GM21576 (cell line): ENCODE results near the gene IFIT3.

Source experiments
- ATAC-seq: cut with Tn5 transposase; IDR thresholded peaks from one replicate; pipeline ENCODE4 v1.9.1; 2021; ENCODE audit warnings: mild to moderate bottlenecking, moderate library complexity; ENCODE audit not compliant: unreplicated experiment

Gene IFIT3

GRCh38 chr10:89332123-89332633 lies 4.4 kb downstream of the IFIT3 start:
- peak; percentile 40 for ATAC-seq

DNA sequence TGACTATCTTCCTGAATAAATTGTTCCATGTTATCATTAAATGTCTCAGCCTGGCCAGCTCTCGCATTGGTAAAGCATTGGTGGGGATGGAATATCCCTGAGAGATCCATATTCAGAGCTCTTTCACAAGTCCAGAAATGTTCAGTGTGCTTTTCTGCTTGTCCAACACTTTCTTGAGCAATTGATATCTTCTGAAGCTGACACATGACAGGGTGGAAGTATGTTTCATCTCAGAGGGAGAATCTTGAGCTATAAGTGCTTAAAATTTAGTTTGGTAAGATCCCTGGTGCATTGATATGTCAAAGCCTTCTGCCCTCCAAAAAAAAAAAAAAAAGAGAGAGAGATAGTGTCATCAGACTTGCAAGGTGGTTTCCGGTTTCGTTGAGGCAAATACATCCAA lies 7.4 kb downstream of the IFIT3 start:
- no peak for ATAC-seq

DNA sequence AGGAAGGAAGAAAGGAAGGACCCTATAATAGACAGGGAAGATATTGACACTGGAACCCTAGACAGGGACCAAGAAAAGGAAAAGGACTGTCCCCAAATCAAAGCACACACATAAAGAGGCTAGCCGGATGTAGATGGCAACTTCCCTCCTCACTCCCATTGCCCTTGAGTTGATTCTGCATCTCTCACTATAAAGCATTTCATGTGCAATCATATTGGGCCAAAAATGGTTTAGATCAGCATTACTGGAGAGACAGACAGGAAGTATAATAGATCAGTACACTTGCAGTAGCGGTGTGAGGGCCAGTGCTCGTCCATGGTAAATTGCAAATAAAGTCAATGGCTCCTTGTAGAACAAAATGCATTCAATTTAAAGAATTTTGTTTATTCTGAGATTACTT lies 8.4 kb downstream of the IFIT3 start:
- ATAC-seq = no peak

- ATAC-seq = no peak
Observed at GRCh38 chr10:89337484-89337883, 9.7 kb downstream of the IFIT3 start.

GRCh38 chr10:89338713-89339112 lies 10.9 kb downstream of the IFIT3 start:
- no peak for ATAC-seq

- ATAC-seq = no peak
Observed at GRCh38 chr10:89339875-89340274, 12.1 kb downstream of the IFIT3 start.

GRCh38 chr10:89341649-89342048 lies 13.9 kb downstream of the IFIT3 start:
- no peak for ATAC-seq

- no peak for ATAC-seq
Observed at GRCh38 chr10:89342206-89342958, 14.6 kb downstream of the IFIT3 start.

DNA sequence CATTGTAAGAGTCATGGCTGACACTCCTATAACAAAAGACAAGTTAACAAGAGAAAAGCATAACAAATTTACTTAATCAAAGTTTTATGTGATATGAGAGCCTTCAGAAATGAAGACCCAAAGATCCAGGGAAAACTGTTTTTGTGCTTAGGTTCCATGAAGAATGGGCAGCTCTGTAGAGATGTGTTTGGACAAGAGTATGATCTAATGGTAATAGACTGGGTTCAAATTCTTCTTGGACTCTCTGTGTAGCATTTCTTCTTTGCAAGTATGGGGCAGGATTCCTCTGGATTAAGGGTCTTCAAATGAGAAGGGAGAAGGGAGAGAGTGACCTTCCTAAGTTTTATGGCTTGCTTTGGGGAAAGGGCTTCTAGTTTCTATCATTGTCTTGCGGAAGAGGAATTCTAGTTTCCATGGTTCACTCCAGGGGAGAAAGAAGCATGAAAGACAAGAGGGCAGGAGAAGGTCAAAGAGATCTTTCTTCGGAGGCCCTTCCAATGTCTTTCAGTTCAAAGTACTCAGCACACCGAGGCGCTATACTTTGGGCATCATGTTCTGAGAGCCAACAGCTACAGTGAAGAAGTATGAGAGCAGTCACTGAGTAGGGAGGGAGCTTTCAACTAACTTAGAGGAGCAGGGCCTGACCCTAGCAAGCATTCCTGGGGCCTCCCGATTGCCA lies 15.4 kb downstream of the IFIT3 start:
- no peak for ATAC-seq

DNA sequence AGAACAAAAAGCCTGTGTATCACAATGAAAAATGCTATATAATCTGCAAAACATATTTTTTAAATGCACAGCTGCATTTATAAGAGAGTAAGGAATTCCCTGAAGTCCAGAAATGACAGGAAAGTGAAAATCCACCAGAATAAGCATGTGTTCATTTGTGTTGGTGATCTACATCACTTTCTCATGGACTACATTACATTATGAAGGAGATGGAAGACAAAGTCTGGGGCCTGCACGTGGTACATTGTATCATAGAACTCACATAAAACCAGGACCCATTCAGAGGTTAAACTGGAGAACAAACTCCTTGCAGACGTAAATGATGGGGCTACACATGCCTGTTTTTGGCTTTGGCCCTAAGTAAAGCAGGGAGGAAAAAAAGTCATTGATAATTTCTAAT lies 16.4 kb downstream of the IFIT3 start:
- no peak for ATAC-seq

- ATAC-seq = no peak
Observed at GRCh38 chr10:89345367-89346000, 17.7 kb downstream of the IFIT3 start.

DNA sequence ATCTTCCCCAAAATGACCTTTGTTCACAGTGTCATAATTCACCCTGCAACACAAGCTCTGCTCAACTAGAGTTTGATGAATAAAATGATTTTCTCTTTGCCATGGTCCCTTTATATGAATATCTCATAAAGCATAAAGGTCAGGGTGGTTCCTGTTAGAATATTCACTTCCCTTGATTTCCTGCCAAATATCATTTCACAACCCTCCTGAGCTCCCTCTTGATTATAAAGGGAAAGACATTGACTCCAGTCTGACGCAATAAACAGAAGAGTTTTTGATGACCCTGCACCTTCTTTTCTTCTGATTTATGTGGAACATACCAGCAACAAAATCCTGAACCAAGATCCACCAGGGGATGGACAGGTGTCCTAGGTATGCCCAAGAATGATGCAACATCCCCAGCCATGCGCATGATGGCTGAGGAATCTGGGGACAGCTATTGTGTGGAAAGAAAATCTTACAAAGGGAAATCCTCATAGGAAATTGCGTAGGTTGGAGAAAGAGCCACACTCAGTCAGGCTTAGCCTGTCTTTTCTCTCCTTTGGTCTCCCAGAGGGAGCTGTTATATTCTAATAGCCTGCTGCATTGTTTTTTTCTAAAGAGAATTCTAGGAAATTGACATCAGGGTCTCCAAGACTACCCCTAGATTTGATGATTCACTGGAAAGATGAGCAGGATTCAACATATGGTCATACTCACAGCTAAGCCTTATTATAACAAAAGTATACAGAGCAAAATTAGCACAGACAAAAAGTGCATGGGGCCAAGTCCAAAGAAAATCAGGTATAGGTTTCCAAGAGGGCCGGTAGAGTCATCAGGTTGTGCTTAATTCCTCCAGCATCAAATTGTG lies 18.8 kb downstream of the IFIT3 start:
- no peak for ATAC-seq

DNA sequence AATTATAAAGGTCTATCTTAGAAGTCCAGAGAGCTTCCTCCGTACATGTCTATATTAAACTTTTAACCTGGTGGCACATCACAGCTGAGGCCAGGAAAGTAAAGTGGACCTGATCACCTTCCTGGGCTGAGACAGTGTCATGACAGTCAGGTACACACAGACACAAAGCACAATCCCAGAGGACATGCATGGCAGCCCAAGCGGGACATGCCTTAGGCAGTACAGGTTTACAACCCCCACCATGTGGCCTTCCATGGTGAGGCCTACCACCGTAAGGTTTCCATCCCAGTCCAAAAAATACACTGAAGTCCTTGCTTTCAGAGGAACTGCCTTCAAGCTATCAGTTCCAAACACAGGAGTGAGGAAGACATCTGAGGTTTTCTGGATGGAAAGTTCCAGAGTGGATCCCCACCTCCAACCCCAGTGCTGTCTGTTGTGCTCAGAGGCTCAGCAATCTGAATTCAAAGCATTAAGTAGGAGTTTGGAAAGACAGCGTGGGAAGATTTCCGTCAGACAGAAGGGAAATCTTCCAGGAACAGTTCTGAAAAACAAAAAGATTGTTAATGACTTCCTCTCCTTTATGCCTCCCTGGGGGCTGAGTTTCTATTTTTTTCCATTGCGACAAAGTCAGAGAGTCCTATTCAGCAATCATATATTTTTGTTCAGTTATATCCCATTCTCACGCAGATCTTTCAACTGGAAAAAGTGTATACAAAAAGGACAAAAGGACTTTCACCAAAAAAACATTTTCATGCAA lies 20.1 kb downstream of the IFIT3 start:
- ATAC-seq = no peak

GRCh38 chr10:89348481-89348880 lies 20.7 kb downstream of the IFIT3 start:
- no peak for ATAC-seq

DNA sequence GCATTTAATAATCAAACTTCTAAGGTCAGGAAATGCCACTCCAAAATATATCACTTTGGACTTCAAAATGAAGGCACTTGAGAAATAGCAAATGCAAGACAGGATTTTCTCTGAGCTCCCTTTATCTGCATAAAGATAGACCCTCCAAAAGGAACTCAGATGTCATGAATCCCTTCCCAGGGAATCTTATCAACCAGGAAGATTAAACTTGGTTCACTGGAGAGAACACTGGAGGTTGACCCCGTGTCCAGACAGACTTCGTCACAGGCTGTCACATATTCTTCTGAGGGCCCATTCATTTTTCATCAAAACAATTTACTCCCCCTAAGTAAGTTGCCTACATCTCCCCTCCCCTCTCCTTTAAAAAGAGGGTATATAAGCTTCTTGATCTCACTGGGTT lies 21.2 kb downstream of the IFIT3 start:
- no peak for ATAC-seq

DNA sequence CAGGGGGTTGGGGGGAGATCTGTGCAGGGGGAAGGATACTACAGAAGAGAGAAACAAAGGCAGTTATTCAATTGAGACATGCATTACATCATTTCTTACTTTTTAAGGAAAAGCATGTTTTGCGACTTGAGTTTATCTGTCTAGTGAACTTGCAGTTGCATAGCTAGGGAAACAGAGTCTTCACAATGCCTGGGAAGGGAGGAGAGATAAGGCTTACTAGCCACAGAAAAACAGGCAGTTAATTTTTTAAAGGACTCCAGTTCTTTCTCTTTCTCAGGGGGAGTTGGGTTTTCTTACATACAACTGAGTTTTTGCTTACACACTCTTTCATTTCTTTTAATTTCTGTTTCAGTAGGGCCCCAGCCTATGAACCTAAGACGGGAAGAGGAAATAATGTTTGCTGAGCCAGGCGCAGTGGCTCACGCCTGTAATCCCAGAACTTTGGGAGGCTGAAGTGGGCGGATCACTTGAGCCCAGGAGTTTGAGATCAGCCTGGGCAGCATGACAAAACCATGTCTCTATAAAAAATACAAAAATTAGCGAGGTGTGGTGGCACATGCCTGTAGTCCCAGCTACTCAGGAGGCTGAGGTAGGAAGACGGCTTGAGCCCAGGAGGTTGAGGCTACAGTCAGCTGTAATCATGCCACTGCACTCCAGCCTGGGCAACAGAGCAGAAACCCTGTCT lies 23.0 kb downstream of the IFIT3 start:
- peak; percentile 33 for ATAC-seq

DNA sequence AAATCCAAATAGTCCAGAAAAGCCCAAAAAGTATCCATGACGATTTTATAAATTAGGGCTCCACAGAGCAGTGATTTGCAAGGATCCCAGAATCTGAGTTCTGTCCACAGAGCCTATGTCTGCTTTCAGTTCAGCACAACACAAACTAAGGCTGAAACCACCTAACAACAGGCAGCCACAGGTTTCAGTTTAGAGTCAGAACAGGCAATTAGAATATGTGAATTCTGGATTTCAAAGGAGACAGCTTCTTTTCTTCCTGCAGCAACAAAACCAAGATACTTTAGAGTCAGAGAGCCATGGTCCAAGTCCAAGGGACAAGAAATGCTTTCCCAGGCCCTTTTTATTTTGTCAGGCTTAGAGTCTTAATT lies 23.6 kb downstream of the IFIT3 start:
- ATAC-seq = peak; percentile 76

DNA sequence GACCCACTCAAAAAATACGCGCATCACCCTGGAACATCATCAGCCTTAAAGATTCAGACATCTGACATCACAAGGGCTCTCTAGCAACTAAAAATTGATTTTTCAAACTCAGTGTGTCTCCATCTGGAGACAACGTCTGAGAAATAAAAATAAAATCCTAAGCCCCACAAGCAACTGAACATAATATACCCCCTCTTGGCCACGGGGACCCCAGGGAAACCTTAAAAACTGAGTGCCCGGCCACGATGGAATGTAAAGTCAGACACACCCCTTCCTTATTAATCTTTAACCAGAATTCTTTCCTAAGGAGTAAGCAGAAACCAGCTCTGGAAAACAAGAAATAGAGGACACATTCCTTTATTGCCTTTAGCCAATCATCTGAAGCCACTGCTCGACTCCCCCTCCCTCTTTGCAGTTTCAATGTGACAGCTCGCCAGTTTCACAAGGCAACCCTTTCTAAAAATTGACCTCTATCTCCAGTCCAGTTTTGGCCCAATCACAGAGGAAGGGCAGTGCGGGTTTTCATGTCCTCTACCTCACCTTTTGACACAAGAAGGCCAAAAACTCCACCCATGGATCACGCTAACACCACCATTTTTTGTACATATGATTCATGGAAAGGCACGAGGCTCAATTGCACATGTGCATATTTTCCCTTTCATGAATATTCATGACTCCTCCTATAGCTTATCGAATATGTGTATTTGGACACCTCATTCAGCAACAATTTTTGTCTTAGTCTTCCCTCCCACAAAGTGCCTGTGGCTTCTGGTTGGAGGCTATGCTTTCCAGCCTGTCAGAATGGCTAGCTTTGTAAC lies 24.2 kb downstream of the IFIT3 start:
- ATAC-seq = peak; percentile 36

GRCh38 chr10:89352802-89353201 lies 25.0 kb downstream of the IFIT3 start:
- ATAC-seq = no peak
